SK-N-SH treated with all-trans-retinoic acid at 6 μM for 48 hours (cell line): Measurements from ENCODE around the gene VEGFC.

Experiments used
- ATAC-seq: fragments of 200-7000 bp; cut with Tn5 transposase; 3 replicates; pipeline ENCODE4 v1.9.1; 2020; ENCODE audit warnings: mild to moderate bottlenecking, moderate library complexity
- ARNTL ChIP-seq: fragments of 450-650 bp; formaldehyde crosslinking; IDR thresholded peaks from 2 replicates; pipeline ENCODE4 v1.5.0; 2020; ENCODE audit warnings: low read depth, mild to moderate bottlenecking, moderate library complexity, borderline replicate concordance
- BACH2 ChIP-seq: fragments of 250-450 bp; sonication (Bioruptor Pico); IDR thresholded peaks from 2 replicates; pipeline ENCODE4 v1.9.0; 2021; ENCODE audit warnings: mild to moderate bottlenecking, borderline replicate concordance
- ESRRG ChIP-seq: fragments of 250-450 bp; sonication (Bioruptor Pico); IDR thresholded peaks from 2 replicates; pipeline ENCODE4 v1.6.1; 2021; ENCODE audit warnings: mild to moderate bottlenecking
- ISL1 ChIP-seq: fragments of 250-450 bp; sonication (Bioruptor Pico); IDR thresholded peaks from 2 replicates; pipeline ENCODE4 v2.1.2; 2022; ENCODE audit warnings: mild to moderate bottlenecking, moderate library complexity
- OSR1 ChIP-seq: fragments of 250-450 bp; sonication (Bioruptor Pico); IDR thresholded peaks from 2 replicates; pipeline ENCODE4 v1.8.0; 2022; ENCODE audit warnings: moderate library complexity, mild to moderate bottlenecking, inconsistent platforms
- PPARA ChIP-seq: fragments of 250-450 bp; sonication (Bioruptor Pico); IDR thresholded peaks from 2 replicates; pipeline ENCODE4 v1.5.0; 2020; ENCODE audit warnings: mild to moderate bottlenecking, borderline replicate concordance
- RARB ChIP-seq: fragments of 250-450 bp; sonication (Bioruptor Pico); IDR thresholded peaks from 2 replicates; pipeline ENCODE4 v1.8.0; 2021; ENCODE audit warnings: mild to moderate bottlenecking, moderate library complexity
- SNAI2 ChIP-seq: fragments of 250-450 bp; sonication (Bioruptor Pico); IDR thresholded peaks from 2 replicates; pipeline ENCODE4 v1.5.0; 2020; ENCODE audit warnings: mild to moderate bottlenecking, moderate library complexity
- TCF4 ChIP-seq: fragments of 250-450 bp; sonication (Bioruptor Pico); IDR thresholded peaks from 2 replicates; pipeline ENCODE4 v1.8.0; 2021; ENCODE audit warnings: mild to moderate bottlenecking, moderate library complexity, borderline replicate concordance
- TOX ChIP-seq: fragments of 250-450 bp; sonication (Bioruptor Pico); IDR thresholded peaks from 2 replicates; pipeline ENCODE4 v1.8.0; 2021; ENCODE audit warnings: mild to moderate bottlenecking, moderate library complexity, borderline replicate concordance
- ZC3H10 ChIP-seq: fragments of 250-450 bp; sonication (Bioruptor Pico); IDR thresholded peaks from 2 replicates; pipeline ENCODE4 v1.5.1; 2021; ENCODE audit warnings: mild to moderate bottlenecking, moderate library complexity
- ZFP3 ChIP-seq: fragments of 250-450 bp; sonication (Bioruptor Pico); IDR thresholded peaks from 2 replicates; pipeline ENCODE4 v1.5.0; 2020; ENCODE audit warnings: mild to moderate bottlenecking, moderate library complexity
- ZFP30 ChIP-seq: fragments of 450-650 bp; formaldehyde crosslinking; IDR thresholded peaks from 2 replicates; pipeline ENCODE4 v1.5.0; 2022; ENCODE audit warnings: mild to moderate bottlenecking, moderate library complexity
- ZNF565 ChIP-seq: fragments of 450-650 bp; formaldehyde crosslinking; conservative IDR thresholded peaks from 2 replicates; pipeline ENCODE4 v1.5.0; 2020; ENCODE audit warnings: low read depth, mild to moderate bottlenecking, moderate library complexity
- ZNF70 ChIP-seq: fragments of 450-650 bp; formaldehyde crosslinking; IDR thresholded peaks from 2 replicates; pipeline ENCODE4 v1.5.0; 2020; ENCODE audit warnings: mild to moderate bottlenecking, moderate library complexity
- ZNF8 ChIP-seq: fragments of 450-650 bp; formaldehyde crosslinking; IDR thresholded peaks from 2 replicates; pipeline ENCODE4 v1.5.0; 2020; ENCODE audit warnings: mild to moderate bottlenecking, moderate library complexity
- TF ChIP-seq, protein P1 (sequence below): fragments of 250-450 bp; sonication (Bioruptor Pico); IDR thresholded peaks from 2 replicates; pipeline ENCODE4 v1.5.1; 2021; ENCODE audit warnings: mild to moderate bottlenecking, moderate library complexity
- TF ChIP-seq, protein P2 (sequence below): fragments of 250-450 bp; sonication (Bioruptor Pico); IDR thresholded peaks from 2 replicates; pipeline ENCODE4 v1.5.1; 2020; ENCODE audit warnings: low read depth, mild to moderate bottlenecking, moderate library complexity
- TF ChIP-seq, protein P3 (sequence below): fragments of 250-450 bp; sonication (Bioruptor Pico); IDR thresholded peaks from 2 replicates; pipeline ENCODE4 v1.8.0; 2020; ENCODE audit warnings: mild to moderate bottlenecking, moderate library complexity, borderline replicate concordance
- TF ChIP-seq, protein P4 (sequence below): fragments of 250-450 bp; sonication (Bioruptor Pico); IDR thresholded peaks from 2 replicates; pipeline ENCODE4 v1.8.0; 2021; ENCODE audit warnings: low read depth, mild to moderate bottlenecking, moderate library complexity, borderline replicate concordance
- TF ChIP-seq, protein P5 (sequence below): fragments of 250-450 bp; sonication (Bioruptor Pico); IDR thresholded peaks from 2 replicates; pipeline ENCODE4 v1.5.0; 2020; ENCODE audit warnings: mild to moderate bottlenecking, moderate library complexity

The VEGFC gene

DNA sequence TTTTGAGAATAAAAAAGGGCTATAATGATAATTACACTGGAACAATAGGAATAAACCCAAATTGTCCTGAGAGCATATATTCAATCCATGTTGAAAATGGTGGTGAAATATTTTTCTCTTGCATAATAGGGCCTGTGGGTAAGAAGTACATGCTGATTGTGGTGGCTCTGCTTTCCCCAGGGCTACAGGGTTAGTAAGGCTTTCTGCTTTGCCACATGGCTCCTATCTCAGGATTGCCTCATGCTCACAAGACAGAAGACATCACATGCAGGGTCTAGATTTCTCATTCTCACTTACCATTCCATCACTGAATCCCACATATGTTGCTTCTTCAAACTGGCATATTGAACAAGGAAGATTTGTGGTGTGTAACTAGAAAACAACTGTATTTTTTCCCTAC, 12.4 kb upstream of the VEGFC start:
- TF ChIP-seq, protein P1, sequence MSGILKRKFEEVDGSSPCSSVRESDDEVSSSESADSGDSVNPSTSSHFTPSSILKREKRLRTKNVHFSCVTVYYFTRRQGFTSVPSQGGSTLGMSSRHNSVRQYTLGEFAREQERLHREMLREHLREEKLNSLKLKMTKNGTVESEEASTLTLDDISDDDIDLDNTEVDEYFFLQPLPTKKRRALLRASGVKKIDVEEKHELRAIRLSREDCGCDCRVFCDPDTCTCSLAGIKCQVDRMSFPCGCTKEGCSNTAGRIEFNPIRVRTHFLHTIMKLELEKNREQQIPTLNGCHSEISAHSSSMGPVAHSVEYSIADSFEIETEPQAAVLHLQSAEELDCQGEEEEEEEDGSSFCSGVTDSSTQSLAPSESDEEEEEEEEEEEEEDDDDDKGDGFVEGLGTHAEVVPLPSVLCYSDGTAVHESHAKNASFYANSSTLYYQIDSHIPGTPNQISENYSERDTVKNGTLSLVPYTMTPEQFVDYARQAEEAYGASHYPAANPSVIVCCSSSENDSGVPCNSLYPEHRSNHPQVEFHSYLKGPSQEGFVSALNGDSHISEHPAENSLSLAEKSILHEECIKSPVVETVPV = no peak
- TF ChIP-seq RARB (CRISPR knock-in tag) (no peak), ZC3H10 (no peak), ZNF565 (CRISPR knock-in tag) (no peak), TCF4 (CRISPR knock-in tag) (no peak), ZNF8 (CRISPR knock-in tag) (no peak), SNAI2 (CRISPR knock-in tag) (no peak), ESRRG (CRISPR knock-in tag) (no peak), ZFP30 (CRISPR knock-in tag) (no peak), OSR1 (CRISPR knock-in tag) (no peak), ARNTL (CRISPR knock-in tag) (no peak), ZNF70 (no peak), ZFP3 (CRISPR knock-in tag) (no peak), TOX (CRISPR knock-in tag) (no peak), BACH2 (no peak)
- TF ChIP-seq, protein P2, sequence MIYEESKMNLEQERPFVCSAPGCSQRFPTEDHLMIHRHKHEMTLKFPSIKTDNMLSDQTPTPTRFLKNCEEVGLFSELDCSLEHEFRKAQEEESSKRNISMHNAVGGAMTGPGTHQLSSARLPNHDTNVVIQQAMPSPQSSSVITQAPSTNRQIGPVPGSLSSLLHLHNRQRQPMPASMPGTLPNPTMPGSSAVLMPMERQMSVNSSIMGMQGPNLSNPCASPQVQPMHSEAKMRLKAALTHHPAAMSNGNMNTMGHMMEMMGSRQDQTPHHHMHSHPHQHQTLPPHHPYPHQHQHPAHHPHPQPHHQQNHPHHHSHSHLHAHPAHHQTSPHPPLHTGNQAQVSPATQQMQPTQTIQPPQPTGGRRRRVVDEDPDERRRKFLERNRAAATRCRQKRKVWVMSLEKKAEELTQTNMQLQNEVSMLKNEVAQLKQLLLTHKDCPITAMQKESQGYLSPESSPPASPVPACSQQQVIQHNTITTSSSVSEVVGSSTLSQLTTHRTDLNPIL (CRISPR knock-in tag) = no peak
- TF ChIP-seq, protein P3, sequence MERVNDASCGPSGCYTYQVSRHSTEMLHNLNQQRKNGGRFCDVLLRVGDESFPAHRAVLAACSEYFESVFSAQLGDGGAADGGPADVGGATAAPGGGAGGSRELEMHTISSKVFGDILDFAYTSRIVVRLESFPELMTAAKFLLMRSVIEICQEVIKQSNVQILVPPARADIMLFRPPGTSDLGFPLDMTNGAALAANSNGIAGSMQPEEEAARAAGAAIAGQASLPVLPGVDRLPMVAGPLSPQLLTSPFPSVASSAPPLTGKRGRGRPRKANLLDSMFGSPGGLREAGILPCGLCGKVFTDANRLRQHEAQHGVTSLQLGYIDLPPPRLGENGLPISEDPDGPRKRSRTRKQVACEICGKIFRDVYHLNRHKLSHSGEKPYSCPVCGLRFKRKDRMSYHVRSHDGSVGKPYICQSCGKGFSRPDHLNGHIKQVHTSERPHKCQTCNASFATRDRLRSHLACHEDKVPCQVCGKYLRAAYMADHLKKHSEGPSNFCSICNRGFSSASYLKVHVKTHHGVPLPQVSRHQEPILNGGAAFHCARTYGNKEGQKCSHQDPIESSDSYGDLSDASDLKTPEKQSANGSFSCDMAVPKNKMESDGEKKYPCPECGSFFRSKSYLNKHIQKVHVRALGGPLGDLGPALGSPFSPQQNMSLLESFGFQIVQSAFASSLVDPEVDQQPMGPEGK (CRISPR knock-in tag) = no peak
- TF ChIP-seq, protein P4, sequence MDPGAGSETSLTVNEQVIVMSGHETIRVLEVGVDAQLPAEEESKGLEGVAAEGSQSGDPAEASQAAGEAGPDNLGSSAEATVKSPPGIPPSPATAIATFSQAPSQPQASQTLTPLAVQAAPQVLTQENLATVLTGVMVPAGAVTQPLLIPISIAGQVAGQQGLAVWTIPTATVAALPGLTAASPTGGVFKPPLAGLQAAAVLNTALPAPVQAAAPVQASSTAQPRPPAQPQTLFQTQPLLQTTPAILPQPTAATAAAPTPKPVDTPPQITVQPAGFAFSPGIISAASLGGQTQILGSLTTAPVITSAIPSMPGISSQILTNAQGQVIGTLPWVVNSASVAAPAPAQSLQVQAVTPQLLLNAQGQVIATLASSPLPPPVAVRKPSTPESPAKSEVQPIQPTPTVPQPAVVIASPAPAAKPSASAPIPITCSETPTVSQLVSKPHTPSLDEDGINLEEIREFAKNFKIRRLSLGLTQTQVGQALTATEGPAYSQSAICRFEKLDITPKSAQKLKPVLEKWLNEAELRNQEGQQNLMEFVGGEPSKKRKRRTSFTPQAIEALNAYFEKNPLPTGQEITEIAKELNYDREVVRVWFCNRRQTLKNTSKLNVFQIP (CRISPR knock-in tag) = no peak
- TF ChIP-seq, protein P5, sequence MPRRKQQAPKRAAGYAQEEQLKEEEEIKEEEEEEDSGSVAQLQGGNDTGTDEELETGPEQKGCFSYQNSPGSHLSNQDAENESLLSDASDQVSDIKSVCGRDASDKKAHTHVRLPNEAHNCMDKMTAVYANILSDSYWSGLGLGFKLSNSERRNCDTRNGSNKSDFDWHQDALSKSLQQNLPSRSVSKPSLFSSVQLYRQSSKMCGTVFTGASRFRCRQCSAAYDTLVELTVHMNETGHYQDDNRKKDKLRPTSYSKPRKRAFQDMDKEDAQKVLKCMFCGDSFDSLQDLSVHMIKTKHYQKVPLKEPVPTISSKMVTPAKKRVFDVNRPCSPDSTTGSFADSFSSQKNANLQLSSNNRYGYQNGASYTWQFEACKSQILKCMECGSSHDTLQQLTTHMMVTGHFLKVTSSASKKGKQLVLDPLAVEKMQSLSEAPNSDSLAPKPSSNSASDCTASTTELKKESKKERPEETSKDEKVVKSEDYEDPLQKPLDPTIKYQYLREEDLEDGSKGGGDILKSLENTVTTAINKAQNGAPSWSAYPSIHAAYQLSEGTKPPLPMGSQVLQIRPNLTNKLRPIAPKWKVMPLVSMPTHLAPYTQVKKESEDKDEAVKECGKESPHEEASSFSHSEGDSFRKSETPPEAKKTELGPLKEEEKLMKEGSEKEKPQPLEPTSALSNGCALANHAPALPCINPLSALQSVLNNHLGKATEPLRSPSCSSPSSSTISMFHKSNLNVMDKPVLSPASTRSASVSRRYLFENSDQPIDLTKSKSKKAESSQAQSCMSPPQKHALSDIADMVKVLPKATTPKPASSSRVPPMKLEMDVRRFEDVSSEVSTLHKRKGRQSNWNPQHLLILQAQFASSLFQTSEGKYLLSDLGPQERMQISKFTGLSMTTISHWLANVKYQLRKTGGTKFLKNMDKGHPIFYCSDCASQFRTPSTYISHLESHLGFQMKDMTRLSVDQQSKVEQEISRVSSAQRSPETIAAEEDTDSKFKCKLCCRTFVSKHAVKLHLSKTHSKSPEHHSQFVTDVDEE (CRISPR knock-in tag) = no peak
- ATAC-seq = no peak

DNA sequence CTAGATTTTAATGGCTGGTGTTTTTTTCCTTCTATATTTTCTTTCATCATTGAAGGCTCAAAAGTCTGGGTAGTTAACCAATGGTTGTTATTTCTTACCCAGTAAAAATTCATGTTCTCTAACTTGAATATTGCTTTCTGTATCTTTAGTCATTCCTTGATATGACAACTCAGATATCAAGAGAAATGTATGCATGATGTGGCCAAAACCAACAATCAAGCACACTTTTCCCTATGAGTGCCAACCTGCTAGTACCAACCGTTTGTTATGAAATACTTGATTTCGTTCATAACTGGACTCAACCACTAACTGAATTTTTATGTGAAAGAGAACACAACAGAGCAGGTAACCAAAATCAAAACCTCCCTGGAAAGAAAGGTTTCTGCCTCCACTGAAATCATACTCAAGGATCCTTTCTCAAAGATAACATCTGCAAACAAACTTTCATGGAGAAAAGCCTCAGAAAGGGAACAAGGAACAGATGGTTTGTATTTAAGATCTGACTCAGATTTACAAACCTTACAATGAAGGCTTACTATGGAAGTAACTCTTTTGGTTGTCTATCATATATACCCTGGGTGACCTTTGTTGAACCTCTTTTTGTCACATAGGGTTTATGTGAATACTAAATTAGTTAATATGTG, 8.3 kb upstream of the VEGFC start:
- ATAC-seq = peak; percentile 89
- TF ChIP-seq OSR1 (CRISPR knock-in tag) = no peak
- TF ChIP-seq ESRRG (CRISPR knock-in tag) = no peak
- TF ChIP-seq ZC3H10 = no peak
- no peak for TF ChIP-seq ZNF70
- TF ChIP-seq ZFP3 (CRISPR knock-in tag) = no peak
- TF ChIP-seq, protein P3 (CRISPR knock-in tag) = no peak
- no peak for TF ChIP-seq SNAI2 (CRISPR knock-in tag)
- TF ChIP-seq, protein P5 (CRISPR knock-in tag) = no peak
- no peak for TF ChIP-seq ZNF565 (CRISPR knock-in tag)
- no peak for TF ChIP-seq ISL1
- no peak for TF ChIP-seq TCF4 (CRISPR knock-in tag)
- TF ChIP-seq PPARA (CRISPR knock-in tag) = no peak
- no peak for TF ChIP-seq ARNTL (CRISPR knock-in tag)
- TF ChIP-seq, protein P2 (CRISPR knock-in tag) = no peak
- TF ChIP-seq TOX (CRISPR knock-in tag) = no peak
